HepG2 (cell line): ENCODE data around the gene SLC2A10. TPM values are rescaled to one million over a fixed set of nuclear protein-coding genes. Genes with fewer than 3 reads are reported as not detected.

ENCODE experiments used
- ATAC-seq: fragments of 200-7000 bp; cut with Tn5 transposase; 3 replicates; pipeline ENCODE4 v1.9.1; 2020; ENCODE audit warnings: mild to moderate bottlenecking, moderate library complexity
- BruUV-seq: library from RNA; stranded (reverse); fragments of 400-500 nt; replicated peaks from 2 replicates; lab custom pipeline; 2021; lab: Mats Ljungman, UMichigan
- CTCF ChIA-PET: fragments of 300-600 bp; formaldehyde crosslinking; extraction: SDS; loops from one replicate; lab custom pipeline; 2021; ENCODE audit warnings: low total read pairs, inconsistent platforms, low intra/inter-chr PET ratio; lab: Yijun Ruan, JAX
- POLR2A ChIA-PET: fragments of 350-600 bp; sonication (Branson Sonifier 250); formaldehyde crosslinking; loops from one replicate; lab custom pipeline; 2020; ENCODE audit warnings: antibody characterized with exemption, inconsistent platforms; lab: Yijun Ruan, JAX
- DNase-seq: peaks from one replicate; pipeline ENCODE4 v3.0.0-alpha.2; 2015; ENCODE audit warnings: low spot score
- FAIRE-seq: peaks from 3 replicates; lab custom pipeline; 2011; peaks lifted over from hg19 to GRCh38; lab: Jason Lieb, UNC
- H2AFZ ChIP-seq: one replicate; pipeline ENCODE4 v1.6.1; 2011; ENCODE audit warnings: low read length, inconsistent platforms
- H3K27ac ChIP-seq: fragments of 300-600 bp; 3 replicates; pipeline ENCODE4 v1.8.0; 2011; ENCODE audit warnings: mixed run types, mild to moderate bottlenecking, mixed read lengths, low read length, inconsistent platforms; ENCODE audit not compliant: insufficient read depth; ENCODE audit errors: extremely low read length
- H3K27me3 ChIP-seq, 2 experiments: fragments of 200-600 bp in 1 of 2; 2 replicates in 1 of 2; 3 replicates in 1 of 2; pipeline versions ENCODE4 v1.6.0 to v1.8.0; 2011; ENCODE audit warnings: low read length in 2 of 2, mild to moderate bottlenecking in 2 of 2, moderate library complexity in 2 of 2, inconsistent platforms in 1 of 2; ENCODE audit not compliant: insufficient read depth in 2 of 2, control insufficient read depth in 1 of 2
- H3K36me3 ChIP-seq, 2 experiments: fragments of 200-600 bp in 1 of 2; replicated peaks in 1 of 2; 2 replicates in 1 of 2; 3 replicates in 1 of 2; pipeline versions ENCODE4 v1.5.1 to v1.8.0; 2011; ENCODE audit warnings: low read length in 2 of 2, inconsistent platforms in 1 of 2; ENCODE audit not compliant: insufficient read depth in 2 of 2, control insufficient read depth in 1 of 2
- H3K4me1 ChIP-seq: 2 replicates; pipeline ENCODE4 v1.5.1; 2012; ENCODE audit warnings: low read length, inconsistent platforms; ENCODE audit not compliant: insufficient read depth
- H3K4me2 ChIP-seq: 2 replicates; pipeline ENCODE4 v1.6.0; 2011; ENCODE audit warnings: low read depth, low read length, inconsistent platforms
- H3K4me3 ChIP-seq, 3 experiments: fragments of 200-600 bp in 1 of 3; sonication (generic), shearing (Covaris generic) in 1 of 3; replicated peaks in 1 of 3; 2 replicates each; pipeline ENCODE4 v1.5.1; 2011 to 2016; ENCODE audit warnings: low read length in 3 of 3, inconsistent platforms in 2 of 3, low read depth in 2 of 3, mild to moderate bottlenecking in 2 of 3, control low read depth in 1 of 3, mixed read lengths in 1 of 3; ENCODE audit not compliant: insufficient read depth in 1 of 3
- H3K79me2 ChIP-seq: one replicate; pipeline ENCODE4 v1.6.1; 2011; ENCODE audit warnings: low read length, inconsistent platforms; ENCODE audit not compliant: insufficient read depth
- H3K9ac ChIP-seq: 2 replicates; pipeline ENCODE4 v1.6.0; 2011; ENCODE audit warnings: mild to moderate bottlenecking, low read depth, low read length, inconsistent platforms; ENCODE audit not compliant: insufficient read depth
- H3K9me3 ChIP-seq: 2 replicates; pipeline ENCODE4 v1.5.1; 2012; ENCODE audit warnings: mild to moderate bottlenecking, low read length
- H4K20me1 ChIP-seq: 2 replicates; pipeline ENCODE4 v1.6.0; 2011; ENCODE audit warnings: inconsistent platforms, mild to moderate bottlenecking, low read length, moderate library complexity; ENCODE audit not compliant: insufficient read depth
- FUBP1 ChIP-seq: sonication (generic); formaldehyde crosslinking; IDR thresholded peaks from 2 replicates; pipeline ENCODE4 v1.5.1; 2020; ENCODE audit warnings: missing genetic modification reagents, mild to moderate bottlenecking, borderline replicate concordance
- MED8 ChIP-seq: sonication (generic); formaldehyde crosslinking; IDR thresholded peaks from 2 replicates; pipeline ENCODE4 v1.8.1; 2023; ENCODE audit warnings: mild to moderate bottlenecking, missing genetic modification reagents; ENCODE audit not compliant: insufficient replicate concordance
- NR0B2 ChIP-seq: sonication (generic); formaldehyde crosslinking; IDR thresholded peaks from 2 replicates; pipeline ENCODE4 v1.4.0; 2020; ENCODE audit warnings: mild to moderate bottlenecking, missing genetic modification reagents
- SMARCE1 ChIP-seq: fragments of 450-650 bp; IDR thresholded peaks from 2 replicates; pipeline ENCODE4 v1.6.1; 2017; ENCODE audit warnings: borderline replicate concordance
- SPEN ChIP-seq: sonication (generic); formaldehyde crosslinking; IDR thresholded peaks from 2 replicates; pipeline ENCODE4 v1.5.1; 2020; ENCODE audit warnings: low read depth, mild to moderate bottlenecking, missing genetic modification reagents
- SRSF1 ChIP-seq: fragments of 200-400 bp; formaldehyde crosslinking; optimal IDR thresholded peaks from 2 replicates; pipeline ENCODE3; 2017; ENCODE audit warnings: mild to moderate bottlenecking, low read depth, low read length, moderate library complexity
- THAP7 ChIP-seq: sonication (generic); formaldehyde crosslinking; IDR thresholded peaks from 2 replicates; pipeline ENCODE4 v1.8.1; 2023; ENCODE audit warnings: mild to moderate bottlenecking, missing genetic modification reagents
- XBP1 ChIP-seq: sonication (generic); formaldehyde crosslinking; IDR thresholded peaks from 2 replicates; pipeline ENCODE4 v1.5.0; 2020; ENCODE audit warnings: missing genetic modification reagents
- ZFX ChIP-seq: sonication (generic); formaldehyde crosslinking; IDR thresholded peaks from 2 replicates; pipeline ENCODE4 v1.4.0; 2020; ENCODE audit warnings: mild to moderate bottlenecking, low read depth, missing genetic modification reagents, moderate library complexity
- ZNF138 ChIP-seq: sonication (generic); formaldehyde crosslinking; IDR thresholded peaks from 2 replicates; pipeline ENCODE4 v1.5.0; 2020; ENCODE audit warnings: mild to moderate bottlenecking, low read depth, missing genetic modification reagents
- ZNF251 ChIP-seq: sonication (generic); formaldehyde crosslinking; IDR thresholded peaks from 2 replicates; pipeline ENCODE4 v1.9.0; 2021; ENCODE audit warnings: mild to moderate bottlenecking, missing genetic modification reagents
- ZNF451 ChIP-seq: sonication (generic); formaldehyde crosslinking; IDR thresholded peaks from 2 replicates; pipeline ENCODE4 v1.5.0; 2020; ENCODE audit warnings: mild to moderate bottlenecking, missing genetic modification reagents
- ZNF550 ChIP-seq: sonication (generic); formaldehyde crosslinking; IDR thresholded peaks from 2 replicates; pipeline ENCODE4 v1.4.0; 2020; ENCODE audit warnings: mild to moderate bottlenecking, missing genetic modification reagents, borderline replicate concordance
- ZNF569 ChIP-seq: sonication (generic); formaldehyde crosslinking; IDR thresholded peaks from 2 replicates; pipeline ENCODE4 v1.5.0; 2020; ENCODE audit warnings: mild to moderate bottlenecking, missing genetic modification reagents, moderate library complexity, borderline replicate concordance
- ZNF749 ChIP-seq: sonication (generic); formaldehyde crosslinking; IDR thresholded peaks from 2 replicates; pipeline ENCODE4 v1.8.0; 2022; ENCODE audit warnings: mild to moderate bottlenecking, missing genetic modification reagents, moderate library complexity, borderline replicate concordance
- ZNF776 ChIP-seq: sonication (generic); formaldehyde crosslinking; IDR thresholded peaks from 2 replicates; pipeline ENCODE4 v1.4.0; 2020; ENCODE audit warnings: mild to moderate bottlenecking, missing genetic modification reagents
- ZNF788 ChIP-seq: sonication (generic); formaldehyde crosslinking; IDR thresholded peaks from 2 replicates; pipeline ENCODE4 v1.5.0; 2020; ENCODE audit warnings: mild to moderate bottlenecking, missing genetic modification reagents, borderline replicate concordance
- WGBS: methylation state at CpG from one replicate; pipeline ENCODE4 v1.1.6; 2017; ENCODE audit warnings: low lambda C conversion rate; 5-methylcytosine and 5-hydroxymethylcytosine counted together
- in situ Hi-C: cut with HindIII; loops from 2 replicates; pipeline ENCODE4 v1.10.0; 2017; ENCODE audit warnings: low pct_unique_long_range_greater_than_20kb; ENCODE audit not compliant: extremely low pct_ligation_motif_present
- intact Hi-C: fragments of 100-400 bp; cut with micrococcal nuclease; formaldehyde crosslinking; loops from one replicate; pipeline ENCODE4 v1.10.0; 2022; ENCODE audit not compliant: unreplicated experiment
- polyA plus RNA-seq, 8 experiments: library from polyadenylated mRNA; depleted of rRNA in 3 of 8; stranded (reverse) in 7 of 8; unstranded in 1 of 8; fragments of >200 nt; fragmentation: Illumina TruSeq in 4 of 8; extraction: Trizol in 4 of 8; gene quantifications; 2 replicates each; pipeline versions ENCODE4 v1.2.1 to v1.2.3, GENCODE V29; 2011 to 2016; ENCODE audit warnings: low read depth in 4 of 8, missing spikeins in 1 of 8, mixed read lengths in 1 of 8; ENCODE audit not compliant: insufficient read depth in 1 of 8
- total RNA-seq, 5 experiments: library from RNA; depleted of rRNA; stranded (reverse); fragments of >200 nt; fragmentation: Illumina TruSeq; extraction: Trizol; gene quantifications; 2 replicates each; pipeline ENCODE4 v1.2.3, GENCODE V29; 2016; ENCODE audit warnings: low read depth in 1 of 5

Gene SLC2A10
- total and polyA plus RNA-seq, 2 of the 13 experiments (the other 11 are each of a cell fraction or from before 2014, with no cell fraction given), result 16.0 to 18.4 TPM

GRCh38 chr20:46670585-46671584, 38.6 kb upstream of the SLC2A10 start (continued):
- TF ChIP-seq THAP7 (CRISPR knock-in tag), result no peak

GRCh38 chr20:46671866-46672542, 37.4 kb upstream of the SLC2A10 start:
- BruUV-seq, result no TSS peak
- no peak for FAIRE-seq
- ChIA-PET CTCF (no interaction called here), POLR2A (interaction anchor here (1.0 to 6.7 kb wide), 9 partner anchors 9 to 148 kb away, joined by 3 to 55 read pairs (median 5); partner anchors contain the start of genes SLC13A3 and TP53RK)
- intact Hi-C loops, result no loop called here
- DNase-seq, result no peak
- Histone ChIP-seq H4K20me1 (no peaks in the 10 kb centered on the region), H3K36me3 (no peaks in the 10 kb centered on the region), H3K27me3 (no peaks in the 10 kb centered on the region), H3K9me3 (peaks cover 45% of the 10 kb centered on the region), H3K4me3 (no peak overlapping the region), H2AFZ (no peak overlapping the region), H3K4me1 (peaks cover 100% of the 10 kb centered on the region), H3K9ac (peak overlapping the region; percentile 32), H3K4me2 (no peak overlapping the region), H3K79me2 (no peaks in the 10 kb centered on the region), H3K27ac (peak overlapping the region; percentile 84)
- WGBS, result 100% methylated on average over 3 of the region's 3 CpGs
- ATAC-seq, result no peak
- in situ Hi-C loops, result no loop called here
- 0 out of 2 replicates have a peak, but pooled peaks have one; percentile 6 for TF ChIP-seq ZNF749 (CRISPR knock-in tag)
- TF ChIP-seq ZNF569 (CRISPR knock-in tag), result no peak
- no peak for TF ChIP-seq ZNF550 (CRISPR knock-in tag)
- 0 out of 2 replicates have a peak, but pooled peaks have one; percentile 46 for TF ChIP-seq NR0B2
- peak; percentile 35 for TF ChIP-seq MED8
- no peak for TF ChIP-seq ZNF251
- 0 out of 2 replicates have a peak, but pooled peaks have one; percentile 41 for TF ChIP-seq ZNF451
- TF ChIP-seq ZNF138, result peak; percentile 87; the same call in 1 of the 2 replicates
- TF ChIP-seq ZFX (CRISPR knock-in tag), result 0 out of 2 replicates have a peak, but pooled peaks have one; percentile 17
- peak; percentile 83; the same call in 1 of the 2 replicates for TF ChIP-seq FUBP1 (CRISPR knock-in tag)
- TF ChIP-seq SMARCE1, result no peak
- TF ChIP-seq ZNF776 (CRISPR knock-in tag), result peak; percentile 46; the same call in 1 of the 2 replicates
- TF ChIP-seq ZNF788, result peak; percentile 75; the same call in 1 of the 2 replicates
- TF ChIP-seq XBP1 (CRISPR knock-in tag), result no peak
- TF ChIP-seq SRSF1, result no peak
- peak; percentile 15; the same call in 1 of the 2 replicates for TF ChIP-seq SPEN
